GM15510 (cell line): ENCODE data around the gene FYB1.

ENCODE experiments used
- POLR2A ChIP-seq: IDR thresholded peaks from 3 replicates; pipeline ENCODE4 v1.6.1; 2011; ENCODE audit warnings: borderline replicate concordance; ENCODE audit not compliant: insufficient read length; ENCODE audit errors: extremely low read depth

FYB1 gene

GRCh38 chr5:39118638-39119037 is 100.7 kb downstream of the FYB1 start:
- no peak for TF ChIP-seq POLR2A

- TF ChIP-seq POLR2A = no peak
Observed at GRCh38 chr5:39117401-39117800, 102.0 kb downstream of the FYB1 start.

GRCh38 chr5:39116344-39117170 is 102.8 kb downstream of the FYB1 start:
- no peak for TF ChIP-seq POLR2A

GRCh38 chr5:39115644-39116343 is 103.6 kb downstream of the FYB1 start:
- TF ChIP-seq POLR2A = no peak

GRCh38 chr5:39114155-39114554 is 105.2 kb downstream of the FYB1 start:
- TF ChIP-seq POLR2A = no peak

- no peak for TF ChIP-seq POLR2A
Observed at GRCh38 chr5:39113354-39113953, 105.9 kb downstream of the FYB1 start.

GRCh38 chr5:39109606-39110005 is 109.8 kb downstream of the FYB1 start:
- TF ChIP-seq POLR2A = no peak

GRCh38 chr5:39108987-39109386 is 110.4 kb downstream of the FYB1 start:
- no peak for TF ChIP-seq POLR2A

- TF ChIP-seq POLR2A = no peak
Observed at GRCh38 chr5:39107350-39107749, 112.0 kb downstream of the FYB1 start.

GRCh38 chr5:39106322-39106721 is 113.0 kb downstream of the FYB1 start:
- no peak for TF ChIP-seq POLR2A

- no peak for TF ChIP-seq POLR2A
Observed at GRCh38 chr5:39104221-39104620, 115.1 kb downstream of the FYB1 start.

- no peak for TF ChIP-seq POLR2A
Observed at GRCh38 chr5:39102684-39103155, 116.6 kb downstream of the FYB1 start.

- no peak for TF ChIP-seq POLR2A
Observed at GRCh38 chr5:39100851-39101396, 118.4 kb downstream of the FYB1 start.

- TF ChIP-seq POLR2A = no peak
Observed at GRCh38 chr5:39100301-39100850, 119.0 kb downstream of the FYB1 start.

GRCh38 chr5:39099831-39100230 is 119.5 kb downstream of the FYB1 start:
- no peak for TF ChIP-seq POLR2A
